ENCODE measurements around the gene B4GALNT1. TPM values are rescaled to one million over a fixed set of nuclear protein-coding genes. Genes with fewer than 3 reads are reported as not detected.
"Not testable (repeated sequence)": the region's sequence is repeated elsewhere in the genome, so short reads cannot be mapped to it uniquely, and the experiment has no call there.

Gene B4GALNT1
- 64.3 and 77.3 TPM in 2 replicates for total RNA-seq (2014; rRNA removed; shearing (Covaris generic))

GRCh38 chr12:57632958-57633840 is at the start of gene B4GALNT1:
Gene B4GALNT1, minus strand, starts transcription at chr12:57633201. Its CDS starts 1,069 bp downstream, at chr12:57632132.
- DNase-seq (ENCODE audit: low spot score), result peak; percentile 33

GRCh38 chr12:57679697-57680096 is 46.7 kb upstream of the B4GALNT1 start:
- no peak for DNase-seq (ENCODE audit: low spot score)

GRCh38 chr12:57677947-57678346 is 44.9 kb upstream of the B4GALNT1 start:
- not testable (repeated sequence) for DNase-seq (ENCODE audit: low spot score)

- no peak for DNase-seq (ENCODE audit: low spot score)
Measured at GRCh38 chr12:57674691-57675090, 41.7 kb upstream of the B4GALNT1 start.

DNA sequence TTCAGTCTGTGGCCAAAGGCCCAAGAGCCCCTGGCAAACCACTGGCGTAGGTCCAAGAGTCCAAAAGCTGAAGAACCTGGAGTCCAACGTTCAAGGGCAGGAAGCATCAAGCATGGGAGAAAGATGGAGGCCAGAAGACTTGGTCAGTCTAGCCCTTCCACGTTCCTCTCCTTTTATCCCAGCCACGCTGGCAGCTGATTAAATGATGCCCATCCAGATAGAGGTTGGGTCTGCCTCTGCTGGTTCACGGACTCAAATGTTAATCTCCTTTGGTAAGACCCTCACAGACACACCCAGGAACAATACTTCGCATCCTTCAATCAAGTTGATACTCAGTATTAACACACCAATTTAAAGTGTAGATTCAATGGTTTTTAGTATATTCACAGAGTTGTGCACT is 39.8 kb upstream of the B4GALNT1 start:
- DNase-seq (ENCODE audit: low spot score), result no peak

DNA sequence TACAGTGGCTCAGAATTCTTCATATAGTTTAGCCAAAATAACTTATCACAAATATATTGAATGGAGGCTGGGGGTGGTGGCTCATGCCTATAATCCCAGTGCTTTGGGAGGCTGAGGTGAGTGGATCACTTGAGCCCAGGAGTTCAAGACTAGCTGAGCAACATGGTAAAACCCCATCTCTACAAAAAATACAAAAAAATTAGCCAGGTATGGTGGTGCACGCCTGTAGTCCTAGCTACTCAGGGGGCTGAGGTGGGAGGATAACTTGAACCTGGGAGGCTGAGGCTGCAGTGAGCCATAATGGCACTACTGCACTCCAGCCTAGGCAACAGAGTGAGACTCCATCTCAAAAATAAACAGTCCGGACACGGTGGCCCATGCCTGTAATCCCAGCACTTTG is 38.8 kb upstream of the B4GALNT1 start:
- DNase-seq (ENCODE audit: low spot score), result not testable (repeated sequence)

GRCh38 chr12:57669691-57670090 is 36.7 kb upstream of the B4GALNT1 start:
- DNase-seq (ENCODE audit: low spot score), result not testable (repeated sequence)

GRCh38 chr12:57666897-57667296 is 33.9 kb upstream of the B4GALNT1 start:
- DNase-seq (ENCODE audit: low spot score), result no peak

DNA sequence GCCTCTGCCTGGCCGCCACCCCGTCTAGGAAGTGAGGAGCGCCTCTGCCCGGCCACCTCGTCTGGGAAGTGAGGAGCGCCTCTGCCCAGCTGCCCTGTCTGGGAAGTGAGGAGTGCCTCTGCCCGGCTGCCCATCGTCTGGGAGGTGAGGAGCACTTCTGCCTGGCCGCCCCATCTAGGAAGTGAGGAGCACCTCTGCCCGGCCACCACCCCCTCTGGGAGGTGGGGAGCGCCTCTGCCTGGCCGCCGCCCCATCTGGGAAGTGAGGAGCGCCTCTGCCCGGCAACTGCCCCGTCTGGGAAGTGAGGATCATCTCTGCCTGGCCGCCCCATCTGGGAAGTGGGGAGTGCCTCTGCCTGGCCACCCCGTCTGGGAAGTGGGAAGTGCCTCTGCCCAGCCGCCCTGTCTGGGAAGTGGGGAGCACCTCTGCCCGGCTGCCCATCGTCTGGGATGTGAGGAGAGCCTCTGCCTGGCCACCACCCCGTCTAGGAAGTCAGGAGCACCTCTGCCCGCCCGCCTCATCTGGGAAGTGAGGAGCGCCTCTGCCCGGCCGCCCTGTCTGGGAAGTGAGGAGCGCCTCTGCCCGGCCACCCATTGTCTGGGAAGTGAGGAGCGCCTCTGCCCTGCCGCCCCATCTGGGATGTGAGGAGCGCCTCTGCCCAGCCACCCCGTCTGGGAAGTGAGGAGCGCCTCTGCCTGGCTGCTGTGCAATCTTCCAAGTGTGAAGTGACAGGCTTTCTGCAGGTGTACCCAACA is 32.2 kb upstream of the B4GALNT1 start:
- DNase-seq (ENCODE audit: low spot score), result not testable (repeated sequence)

DNA sequence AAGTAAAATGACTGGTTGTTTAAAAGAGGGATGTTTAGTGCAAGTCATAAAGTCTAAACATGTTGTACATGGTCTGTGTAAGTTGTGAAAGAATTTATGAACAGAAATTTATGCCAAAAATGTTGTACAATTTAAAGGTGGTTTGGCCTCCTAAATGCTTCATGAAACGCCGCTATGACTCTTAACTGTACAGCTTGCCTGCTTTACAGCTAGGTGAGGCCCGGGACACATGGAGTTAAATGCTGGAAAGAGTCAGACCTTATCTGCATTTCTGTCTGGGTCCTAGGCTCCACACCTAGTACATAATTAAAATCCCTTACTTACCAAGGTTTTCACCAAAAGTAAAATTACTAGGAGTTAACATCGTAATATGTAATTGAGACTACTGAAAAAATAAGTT is 28.4 kb upstream of the B4GALNT1 start:
- DNase-seq (ENCODE audit: low spot score), result no peak

DNA sequence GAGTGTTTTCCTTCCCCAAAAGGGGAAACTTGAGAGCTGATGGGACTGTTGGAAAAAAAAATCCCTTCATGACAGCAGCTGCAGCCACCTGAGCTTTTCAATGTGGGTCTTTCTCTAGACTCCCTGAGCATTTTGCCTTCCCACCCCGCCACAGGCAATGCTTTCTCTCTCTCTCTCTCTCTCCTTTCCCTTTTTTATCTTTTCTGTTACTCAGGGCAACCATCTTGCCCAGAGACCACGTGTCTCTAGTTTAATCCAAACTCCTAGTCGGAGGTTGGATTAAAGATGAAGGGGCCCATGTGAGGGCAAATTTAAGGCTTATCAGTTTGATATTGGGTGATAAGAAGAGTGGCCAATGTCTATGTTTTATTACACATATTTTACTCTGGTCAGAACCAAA is 25.9 kb upstream of the B4GALNT1 start:
- no peak for DNase-seq (ENCODE audit: low spot score)

DNA sequence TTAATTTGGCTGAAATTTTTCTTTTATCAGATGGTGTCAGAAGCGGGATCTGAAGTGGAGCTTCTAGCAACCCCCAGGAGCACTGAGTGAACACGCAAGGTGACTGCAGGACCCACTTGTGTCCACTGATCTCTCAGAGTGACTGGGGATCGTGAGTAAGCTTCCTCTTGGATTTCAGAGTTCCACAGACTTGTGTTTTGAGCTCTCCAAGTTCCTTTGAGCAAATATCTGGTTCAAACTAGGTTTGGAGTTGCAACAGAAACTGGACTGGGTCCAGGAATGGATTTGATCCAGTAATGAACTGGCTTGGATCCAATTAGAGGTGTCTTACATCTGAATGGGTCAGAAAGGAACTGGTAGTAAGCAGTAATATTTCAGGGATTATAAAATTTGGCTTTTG is 24.7 kb upstream of the B4GALNT1 start:
- no peak for DNase-seq (ENCODE audit: low spot score)

GRCh38 chr12:57656408-57656807 is 23.4 kb upstream of the B4GALNT1 start:
- not testable (repeated sequence) for DNase-seq (ENCODE audit: low spot score)

DNA sequence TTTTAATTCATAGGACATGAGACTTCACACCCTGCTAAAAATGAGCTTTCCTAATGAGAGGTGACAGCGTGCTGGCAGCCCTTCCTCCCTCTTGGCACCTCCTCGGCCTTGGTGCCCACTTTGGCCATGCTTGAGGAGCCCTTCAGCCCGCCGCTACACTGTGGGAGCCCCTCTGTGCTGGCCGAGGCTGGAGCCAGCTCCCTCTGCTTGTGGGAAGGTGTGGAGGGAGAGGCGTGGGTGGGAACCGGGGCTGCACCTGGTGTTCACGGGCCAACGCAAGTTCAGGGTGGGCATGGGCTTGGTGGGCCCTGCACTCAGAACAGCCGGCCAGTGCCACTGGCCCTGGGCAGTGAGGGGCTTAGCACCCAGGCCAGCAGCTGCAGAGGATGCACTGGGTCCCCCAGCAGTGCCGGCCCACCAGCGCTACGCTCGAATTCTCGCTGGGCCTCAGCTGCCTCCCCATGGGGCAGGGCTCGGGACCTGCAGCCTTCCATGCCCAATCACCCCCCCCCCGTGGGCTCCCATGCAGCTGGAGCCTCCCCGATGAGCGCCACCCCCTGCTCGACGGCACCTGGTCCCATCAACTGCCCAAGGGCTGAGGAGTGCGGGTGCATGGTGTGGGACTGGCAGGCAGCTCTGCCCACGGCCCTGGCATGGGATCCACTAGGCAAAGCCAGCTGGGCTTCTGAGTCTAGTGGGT is 22.7 kb upstream of the B4GALNT1 start:
- no peak for DNase-seq (ENCODE audit: low spot score)

- DNase-seq (ENCODE audit: low spot score), result no peak
Measured at GRCh38 chr12:57654042-57654441, 21.0 kb upstream of the B4GALNT1 start.

GRCh38 chr12:57646659-57647049 is 13.7 kb upstream of the B4GALNT1 start:
- not testable (repeated sequence) for DNase-seq (ENCODE audit: low spot score)

- DNase-seq (ENCODE audit: low spot score), result not testable (repeated sequence)
Measured at GRCh38 chr12:57645990-57646658, 13.1 kb upstream of the B4GALNT1 start.

- no peak for DNase-seq (ENCODE audit: low spot score)
Measured at GRCh38 chr12:57641699-57642442, 8.9 kb upstream of the B4GALNT1 start.

GRCh38 chr12:57640175-57641042 is 7.4 kb upstream of the B4GALNT1 start:
- no peak for DNase-seq (ENCODE audit: low spot score)

DNA sequence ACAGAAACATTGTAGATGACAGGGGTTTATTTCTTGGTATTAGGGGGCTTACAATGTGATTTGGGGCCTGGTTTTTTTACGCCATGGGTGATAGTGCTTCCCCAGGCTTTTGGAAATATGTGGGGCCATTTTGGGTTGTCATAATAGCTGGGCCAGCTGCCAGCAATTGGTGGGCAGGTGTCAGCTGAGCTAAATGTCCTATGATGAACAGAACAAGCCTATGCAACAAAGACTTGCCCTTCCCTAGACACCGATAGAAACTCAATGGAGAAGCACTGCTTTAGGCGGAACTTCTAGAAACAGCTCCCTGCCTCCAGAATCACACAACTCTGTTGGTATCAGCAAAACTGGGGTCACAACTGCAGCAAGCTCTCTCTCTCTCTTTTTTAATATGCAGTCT is 5.1 kb upstream of the B4GALNT1 start:
- DNase-seq (ENCODE audit: low spot score), result no peak

Data from H4 (cell line).